PC-9 (cell line): ENCODE data around the gene COG5. TPM values are rescaled to one million over a fixed set of nuclear protein-coding genes. Genes with fewer than 3 reads are reported as not detected.

Source experiments
- BruUV-seq: library from RNA; stranded (reverse); fragments of 400-500 nt; replicated peaks from 2 replicates; lab custom pipeline; 2021; lab: Mats Ljungman, UMichigan
- CTCF ChIA-PET: fragments of 300-600 bp; sonication (Branson Sonifier 250); formaldehyde crosslinking; loops from one replicate; lab custom pipeline; 2022; ENCODE audit warnings: antibody characterized with exemption; lab: Charles Lee
- POLR2A ChIA-PET: fragments of 300-600 bp; sonication (Branson Sonifier 250); formaldehyde crosslinking; loops from one replicate; lab custom pipeline; 2022; ENCODE audit warnings: antibody characterized with exemption; ENCODE audit not compliant: unreplicated experiment; lab: Charles Lee
- DNase-seq, 2 experiments: peaks; one replicate each; pipeline versions ENCODE4 v3.0.0 to v3.0.0-alpha.2; 2015 to 2022; ENCODE audit warnings: mixed read lengths in 1 of 2
- H2AFZ ChIP-seq: fragments of 200-600 bp; sonication (generic); 2 replicates; pipeline ENCODE4 v1.8.1; 2017; ENCODE audit warnings: antibody characterized with exemption
- H3F3A ChIP-seq: fragments of 200-600 bp; sonication (generic); 2 replicates; pipeline ENCODE4 v1.8.1; 2017; ENCODE audit warnings: antibody characterized with exemption, mild to moderate bottlenecking, low read depth; ENCODE audit not compliant: insufficient read depth
- H3K27ac ChIP-seq: fragments of 200-600 bp; sonication (generic); 2 replicates; pipeline ENCODE4 v1.6.1; 2016; ENCODE audit warnings: mixed run types
- H3K27me3 ChIP-seq: fragments of 200-600 bp; sonication (generic); 2 replicates; pipeline ENCODE4 v1.6.1; 2016; ENCODE audit warnings: low read depth, mixed run types; ENCODE audit not compliant: insufficient read depth
- H3K36me3 ChIP-seq: fragments of 200-600 bp; sonication (generic); 2 replicates; pipeline ENCODE4 v1.6.1; 2016; ENCODE audit warnings: low read depth, mixed run types
- H3K4me1 ChIP-seq: fragments of 200-600 bp; sonication (generic); replicated peaks from 2 replicates; pipeline ENCODE4 v1.6.1; 2016; ENCODE audit warnings: mixed run types; ENCODE audit not compliant: insufficient read depth
- H3K4me2 ChIP-seq: fragments of 200-600 bp; sonication (generic); 2 replicates; pipeline ENCODE4 v1.6.1; 2017; ENCODE audit warnings: mixed run types
- H3K4me3 ChIP-seq: fragments of 200-600 bp; sonication (generic); 2 replicates; pipeline ENCODE4 v1.6.1; 2016; ENCODE audit warnings: mixed run types
- H3K79me2 ChIP-seq: fragments of 200-600 bp; sonication (generic); 2 replicates; pipeline ENCODE4 v1.6.1; 2017; ENCODE audit warnings: low read depth, mixed run types
- H3K9me2 ChIP-seq: fragments of 200-600 bp; sonication (generic); 2 replicates; pipeline ENCODE4 v1.8.1; 2017; ENCODE audit warnings: mild to moderate bottlenecking; ENCODE audit not compliant: insufficient read depth
- H3K9me3 ChIP-seq: fragments of 200-600 bp; sonication (generic); 2 replicates; pipeline ENCODE4 v1.8.1; 2016; ENCODE audit warnings: low read depth; ENCODE audit not compliant: insufficient read depth
- H4K20me1 ChIP-seq: fragments of 200-600 bp; sonication (generic); 2 replicates; pipeline ENCODE4 v1.8.1; 2017; ENCODE audit not compliant: insufficient read depth
- CTCF ChIP-seq: fragments of 200-600 bp; sonication (generic); conservative IDR thresholded peaks from 2 replicates; pipeline ENCODE4 v1.6.1; 2017; ENCODE audit warnings: mixed run types, antibody characterized with exemption, mild to moderate bottlenecking, moderate library complexity
- EZH2 ChIP-seq: fragments of 200-600 bp; sonication (generic); IDR thresholded peaks from 2 replicates; pipeline ENCODE4 v1.8.0; 2017; ENCODE audit warnings: antibody characterized with exemption, low read depth
- intact Hi-C: fragments of 100-400 bp; cut with micrococcal nuclease; formaldehyde crosslinking; loops from one replicate; pipeline ENCODE4 v1.10.0; 2022; ENCODE audit not compliant: unreplicated experiment
- total RNA-seq: library from RNA; stranded (reverse); gene quantifications from 2 replicates; pipeline ENCODE4 v1.2.3, GENCODE V29; 2021

COG5 gene
- total RNA-seq, 1 experiment from 2014 or later: 43.5 TPM

GRCh38 chr7:107318523-107319160 is 245.1 kb downstream of the COG5 start:
- H3K79me2 ChIP-seq: no peaks in the 10 kb centered on the region
- no TSS peak for BruUV-seq
- no peak overlapping the region for H3K4me2 ChIP-seq
- CTCF ChIA-PET: no interaction called here
- no peak for TF ChIP-seq EZH2
- no peak for TF ChIP-seq CTCF
- H3K4me1 ChIP-seq: 0 out of 2 replicates have a peak, but pooled peaks cover 5% of the 10 kb centered on the region
- H3K9me2 ChIP-seq: peaks cover 3% of the 10 kb centered on the region; the same call in 1 of the 2 replicates
- H3K27me3 ChIP-seq: no peaks in the 10 kb centered on the region
- no peaks in the 10 kb centered on the region; the same call in 1 of the 2 replicates for H3F3A ChIP-seq
- H4K20me1 ChIP-seq: no peaks in the 10 kb centered on the region
- no peak overlapping the region for H3K4me3 ChIP-seq
- POLR2A ChIA-PET: no interaction called here
- no peak overlapping the region for H2AFZ ChIP-seq
- no peaks in the 10 kb centered on the region for H3K36me3 ChIP-seq
- no peaks in the 10 kb centered on the region for H3K9me3 ChIP-seq
- intact Hi-C loops: no loop called here
- no peak for DNase-seq
- H3K27ac ChIP-seq: 0 out of 2 replicates have a peak overlapping the region, but pooled peaks have one; percentile 31

GRCh38 chr7:107315716-107316220 is 248.0 kb downstream of the COG5 start:
- TF ChIP-seq EZH2 (no peak), CTCF (no peak)
- BruUV-seq: no TSS peak

GRCh38 chr7:107313355-107313754 is 250.4 kb downstream of the COG5 start:
- intact Hi-C loops: no loop called here
- H3K4me1 ChIP-seq: 0 out of 2 replicates have a peak, but pooled peaks cover under 1% of the 10 kb centered on the region
- no peaks in the 10 kb centered on the region for H3K79me2 ChIP-seq
- H2AFZ ChIP-seq: no peak overlapping the region
- CTCF ChIA-PET: no interaction called here
- TF ChIP-seq CTCF: no peak
- TF ChIP-seq EZH2: no peak
- H3K9me3 ChIP-seq: no peaks in the 10 kb centered on the region
- H3F3A ChIP-seq: no peaks in the 10 kb centered on the region
- no peak overlapping the region for H3K4me2 ChIP-seq
- H3K4me3 ChIP-seq: no peak overlapping the region
- POLR2A ChIA-PET: no interaction called here
- H3K9me2 ChIP-seq: peaks cover 3% of the 10 kb centered on the region; the same call in 1 of the 2 replicates
- H3K36me3 ChIP-seq: no peaks in the 10 kb centered on the region
- no peaks in the 10 kb centered on the region for H4K20me1 ChIP-seq
- H3K27ac ChIP-seq: no peak overlapping the region
- BruUV-seq: no TSS peak
- no peak for DNase-seq
- no peaks in the 10 kb centered on the region for H3K27me3 ChIP-seq

More at GRCh38 chr7:107315716-107316220, 248.0 kb downstream of the COG5 start:
- intact Hi-C loops: no loop called here
- ChIA-PET CTCF (no interaction called here), POLR2A (no interaction called here)
- Histone ChIP-seq H3K36me3 (no peaks in the 10 kb centered on the region), H3F3A (no peaks in the 10 kb centered on the region), H3K79me2 (no peaks in the 10 kb centered on the region), H2AFZ (no peak overlapping the region), H3K9me3 (no peaks in the 10 kb centered on the region), H3K4me1 (0 out of 2 replicates have a peak, but pooled peaks cover 5% of the 10 kb centered on the region), H3K27me3 (no peaks in the 10 kb centered on the region), H4K20me1 (no peaks in the 10 kb centered on the region), H3K4me3 (no peak overlapping the region), H3K9me2 (peaks cover 3% of the 10 kb centered on the region; the same call in 1 of the 2 replicates), H3K27ac (no peak overlapping the region), H3K4me2 (no peak overlapping the region)
- no peak for DNase-seq
